Brain microvascular endothelial cell (primary cell): ENCODE measurements around the gene TRIP12.

Experiments
- DNase-seq: peaks from one replicate; pipeline ENCODE4 v3.0.0-alpha.2; 2020
- H3K27ac ChIP-seq: fragments of 250-450 bp; sonication (Bioruptor Pico); 2 replicates; pipeline ENCODE4 v1.5.1; 2020; ENCODE audit warnings: mild to moderate bottlenecking, moderate library complexity
- H3K27me3 ChIP-seq: fragments of 250-450 bp; sonication (Bioruptor Pico); replicated peaks from 2 replicates; pipeline ENCODE4 v1.5.1; 2020; ENCODE audit warnings: mild to moderate bottlenecking
- H3K36me3 ChIP-seq: fragments of 250-450 bp; sonication (Bioruptor Pico); replicated peaks from 2 replicates; pipeline ENCODE4 v1.5.1; 2020; ENCODE audit warnings: mild to moderate bottlenecking
- H3K4me3 ChIP-seq: 2 replicates; pipeline ENCODE4 v1.5.1; 2011; ENCODE audit warnings: low read depth, mild to moderate bottlenecking, control low read depth, low read length, moderate library complexity
- CTCF ChIP-seq: IDR thresholded peaks from 2 replicates; pipeline ENCODE4 v1.5.1; 2011; ENCODE audit warnings: low read depth, mild to moderate bottlenecking, moderate library complexity, low read length, control low read depth, inconsistent platforms; ENCODE audit errors: missing control alignments
- in situ Hi-C: cut with HindIII; loops from 2 replicates; pipeline ENCODE4 v1.10.0; 2017; ENCODE audit warnings: low sequenced_read_pairs, low pct_ligation_motif_present

Gene TRIP12

GRCh38 chr2:229815342-229815741, 106.5 kb downstream of the TRIP12 start:
- Histone ChIP-seq H3K4me3 (no peak overlapping the region), H3K27me3 (no peaks in the 10 kb centered on the region), H3K36me3 (peaks cover 32% of the 10 kb centered on the region), H3K27ac (peak overlapping the region; percentile 57)
- DNase-seq, result peak; percentile 51
- in situ Hi-C loops, result no loop called here
- TF ChIP-seq CTCF, result no peak

GRCh38 chr2:229810786-229811185, 111.0 kb downstream of the TRIP12 start:
- H3K27ac ChIP-seq, result no peak overlapping the region
- no peaks in the 10 kb centered on the region for H3K27me3 ChIP-seq
- no peak for DNase-seq
- TF ChIP-seq CTCF, result no peak
- H3K4me3 ChIP-seq, result no peak overlapping the region
- in situ Hi-C loops, result no loop called here
- peaks cover 49% of the 10 kb centered on the region for H3K36me3 ChIP-seq

- no peak for DNase-seq
- in situ Hi-C loops, result no loop called here
- Histone ChIP-seq H3K4me3 (no peak overlapping the region), H3K27me3 (no peaks in the 10 kb centered on the region), H3K36me3 (peaks cover 45% of the 10 kb centered on the region), H3K27ac (no peak overlapping the region)
- TF ChIP-seq CTCF, result no peak
These were observed 116.2 kb downstream of the TRIP12 start for GRCh38 chr2:229805559-229805958.

GRCh38 chr2:229802785-229803184, 119.0 kb downstream of the TRIP12 start:
- Histone ChIP-seq H3K27me3 (no peaks in the 10 kb centered on the region), H3K36me3 (peaks cover 38% of the 10 kb centered on the region), H3K27ac (no peak overlapping the region), H3K4me3 (no peak overlapping the region)
- no peak for DNase-seq
- TF ChIP-seq CTCF, result no peak
- in situ Hi-C loops, result no loop called here

- Histone ChIP-seq H3K4me3 (no peak overlapping the region), H3K36me3 (peaks cover 36% of the 10 kb centered on the region), H3K27ac (no peak overlapping the region), H3K27me3 (no peaks in the 10 kb centered on the region)
- peak; percentile 82 for TF ChIP-seq CTCF
- peak; percentile 41 for DNase-seq
- in situ Hi-C loops, result no loop called here
These were observed 120.6 kb downstream of the TRIP12 start for GRCh38 chr2:229800997-229801754.

- H3K36me3 ChIP-seq, result peaks cover 42% of the 10 kb centered on the region
- H3K27ac ChIP-seq, result no peak overlapping the region
- H3K27me3 ChIP-seq, result no peaks in the 10 kb centered on the region
- no peak for TF ChIP-seq CTCF
- no peak for DNase-seq
- H3K4me3 ChIP-seq, result no peak overlapping the region
- in situ Hi-C loops, result no loop called here
These were observed 123.2 kb downstream of the TRIP12 start for GRCh38 chr2:229798446-229799155.
